ENCODE results near the gene HYAL1. TPM values are rescaled to one million over a fixed set of nuclear protein-coding genes. Genes with fewer than 3 reads are reported as not detected.

The HYAL1 gene
- total RNA-seq, 2 experiments from 2014 or later = not detected

- H3K4me1 Mint-ChIP-seq (ENCODE audit: low read depth) = peaks cover 23% of the 10 kb centered on the region
Measured at GRCh38 chr3:50325497-50326181, 22.3 kb upstream of the HYAL1 start.

GRCh38 chr3:50325113-50325480, 21.7 kb upstream of the HYAL1 start:
- CTCF ChIA-PET = interaction anchor here (0.7 to 3.0 kb wide), 10 partner anchors 10 to 131 kb away, joined by 3 to 40 read pairs (median 6); partner anchors contain the start of genes HYAL1, HYAL3, IFRD2 and NAA80
- Mint-ChIP-seq H3K4me1 (ENCODE audit: low read depth) (peaks cover 26% of the 10 kb centered on the region), H3K9me3 (no peaks in the 10 kb centered on the region), H3K36me3 (ENCODE audit: low read depth) (peaks cover 6% of the 10 kb centered on the region), H3K4me3 (no peak overlapping the region), H3K27ac (no peak overlapping the region), H3K27me3 (no peaks in the 10 kb centered on the region)
- POLR2A ChIA-PET = interaction anchor here (1.4 to 13.4 kb wide), 2 partner anchors 11 to 50 kb away, joined by 4 to 126 read pairs; partner anchors contain the start of gene RASSF1
- ATAC-seq = no peak
- DNase-seq = no peak
- intact Hi-C loops (cut with micrococcal nuclease) = no loop called here
- no peak for TF ChIP-seq CTCF (IDR thresholded peaks at IDR 0.05)

More at GRCh38 chr3:50325497-50326181, 22.3 kb upstream of the HYAL1 start:
- ATAC-seq (no peak), DNase-seq (no peak)
- no peaks in the 10 kb centered on the region for H3K9me3 Mint-ChIP-seq
- ChIA-PET POLR2A (interaction anchor here (13.4 kb wide), 1 partner anchor 10 kb away, joined by 126 read pairs; the partner anchor contains the start of gene RASSF1), CTCF (interaction anchor here (0.8 to 3.0 kb wide), 4 partner anchors 10 to 34 kb away, joined by 3 to 40 read pairs (median 6); partner anchors contain the start of genes HYAL3, IFRD2 and NAA80)
- H3K27me3 Mint-ChIP-seq = no peaks in the 10 kb centered on the region
- intact Hi-C loops (cut with micrococcal nuclease) = no loop called here
- no peak overlapping the region for H3K27ac Mint-ChIP-seq
- H3K4me3 Mint-ChIP-seq = peak overlapping the region; percentile 19
- H3K36me3 Mint-ChIP-seq (ENCODE audit: low read depth) = peaks cover 9% of the 10 kb centered on the region
- no peak for TF ChIP-seq CTCF (IDR thresholded peaks at IDR 0.05)

GRCh38 chr3:50324351-50325112, 21.2 kb upstream of the HYAL1 start:
- no peak overlapping the region for H3K4me3 Mint-ChIP-seq
- peak; percentile 84 for DNase-seq
- intact Hi-C loops (cut with micrococcal nuclease) = no loop called here
- ChIA-PET POLR2A (interaction anchor here (0.8 to 13.4 kb wide), 3 partner anchors 11 to 49 kb away, joined by 3 to 126 read pairs (median 4); partner anchors contain the start of gene RASSF1), CTCF (interaction anchor here (0.6 to 3.0 kb wide), 21 partner anchors 10 to 130 kb away, joined by 3 to 40 read pairs (median 4); partner anchors contain the start of genes CYB561D2, HYAL1, HYAL3 and IFRD2)
- peak; percentile 50 for ATAC-seq
- no peak overlapping the region for H3K27ac Mint-ChIP-seq
- no peaks in the 10 kb centered on the region for H3K9me3 Mint-ChIP-seq
- H3K27me3 Mint-ChIP-seq = no peaks in the 10 kb centered on the region
- H3K36me3 Mint-ChIP-seq (ENCODE audit: low read depth) = peaks cover 4% of the 10 kb centered on the region
- peak; percentile 84 for TF ChIP-seq CTCF (IDR thresholded peaks at IDR 0.05)
- H3K4me1 Mint-ChIP-seq (ENCODE audit: low read depth) = peaks cover 31% of the 10 kb centered on the region

- POLR2A ChIA-PET = interaction anchor here (0.5 to 13.4 kb wide), 5 partner anchors 12 to 229 kb away, joined by 3 to 126 read pairs (median 4); partner anchors contain the start of genes CYB561D2, NPRL2 and RASSF1
- no peak for ATAC-seq
- no peak overlapping the region for H3K4me3 Mint-ChIP-seq
- H3K4me1 Mint-ChIP-seq (ENCODE audit: low read depth) = peaks cover 37% of the 10 kb centered on the region
- H3K36me3 Mint-ChIP-seq (ENCODE audit: low read depth) = peaks cover 5% of the 10 kb centered on the region
- TF ChIP-seq CTCF (IDR thresholded peaks at IDR 0.05) = no peak
- intact Hi-C loops (cut with micrococcal nuclease) = no loop called here
- no peaks in the 10 kb centered on the region for H3K9me3 Mint-ChIP-seq
- H3K27me3 Mint-ChIP-seq = no peaks in the 10 kb centered on the region
- DNase-seq = no peak
- H3K27ac Mint-ChIP-seq = peak overlapping the region; percentile 17
- CTCF ChIA-PET = interaction anchor here (0.6 to 3.0 kb wide), 20 partner anchors 9 to 129 kb away, joined by 3 to 40 read pairs (median 4); partner anchors contain the start of genes CYB561D2, HYAL1, HYAL3 and IFRD2
Measured at GRCh38 chr3:50323614-50324199, 20.3 kb upstream of the HYAL1 start.

Measured in activated CD8-positive, alpha-beta T cell treated with anti-CD3 and anti-CD28 coated beads for 36 hours (primary cell).